ENCODE measurements around the gene WBP11. TPM values are rescaled to one million over a fixed set of nuclear protein-coding genes. Genes with fewer than 3 reads are reported as not detected.

Gene WBP11
- total RNA-seq, 1 donor from 2014 or later: 53.5 TPM

- Mint-ChIP-seq H3K27ac (no peak overlapping the region), H3K9me3 (peaks cover 10% of the 10 kb centered on the region), H3K36me3 (peaks cover 3% of the 10 kb centered on the region), H3K27me3 (ENCODE audit: insufficient read depth, low read depth) (peaks cover 5% of the 10 kb centered on the region), H3K4me3 (no peak overlapping the region), H3K4me1 (no peaks in the 10 kb centered on the region)
- no peaks in the 10 kb centered on the region for H3K36me3 ChIP-seq
- H4K20me1 ChIP-seq (ENCODE audit: low read depth): no peaks in the 10 kb centered on the region
- peak overlapping the region; percentile 46 for H2AFZ ChIP-seq (replicated peaks)
- H3K79me2 ChIP-seq (ENCODE audit: low read depth): no peaks in the 10 kb centered on the region
- peak overlapping the region; percentile 30 for H3K4me2 ChIP-seq
- H3K9ac ChIP-seq: no peak overlapping the region
- no peak for TF ChIP-seq EZH2phosphoT487 (IDR thresholded peaks at IDR 0.05)
- no peak for TF ChIP-seq EZH2 (IDR thresholded peaks at IDR 0.05)
- peak; percentile 66 for TF ChIP-seq CTCF (IDR thresholded peaks at IDR 0.05)
- H3K27ac ChIP-seq: no peak overlapping the region
- H3K9me3 ChIP-seq (ENCODE audit: low read depth): no peaks in the 10 kb centered on the region
- no peak overlapping the region for H3K4me3 ChIP-seq
- H3K27me3 ChIP-seq: no peaks in the 10 kb centered on the region
- peak; percentile 73 for DNase-seq (ENCODE audit: low spot score)
- no peaks in the 10 kb centered on the region for H3K4me1 ChIP-seq
- H3F3A ChIP-seq (ENCODE audit: low read depth): no peaks in the 10 kb centered on the region
These were observed 46.7 kb downstream of the WBP11 start for GRCh38 chr12:14756334-14757143.

GRCh38 chr12:14751986-14752385 is 51.3 kb downstream of the WBP11 start:
- Histone ChIP-seq H3K9me3 (ENCODE audit: low read depth) (no peaks in the 10 kb centered on the region), H3K79me2 (ENCODE audit: low read depth) (no peaks in the 10 kb centered on the region), H2AFZ (replicated peaks) (no peak overlapping the region), H3K4me3 (no peak overlapping the region), H4K20me1 (ENCODE audit: low read depth) (no peaks in the 10 kb centered on the region), H3K4me2 (no peak overlapping the region), H3K4me1 (no peaks in the 10 kb centered on the region), H3K36me3 (no peaks in the 10 kb centered on the region), H3K9ac (no peak overlapping the region), H3F3A (ENCODE audit: low read depth) (no peaks in the 10 kb centered on the region), H3K27ac (no peak overlapping the region), H3K27me3 (no peaks in the 10 kb centered on the region)
- Mint-ChIP-seq H3K4me1 (no peaks in the 10 kb centered on the region), H3K4me3 (no peak overlapping the region), H3K36me3 (no peaks in the 10 kb centered on the region), H3K27ac (no peak overlapping the region), H3K9me3 (no peaks in the 10 kb centered on the region), H3K27me3 (ENCODE audit: insufficient read depth, low read depth) (peaks cover 2% of the 10 kb centered on the region)
- no peak for DNase-seq (ENCODE audit: low spot score)
- no peak for TF ChIP-seq EZH2 (IDR thresholded peaks at IDR 0.05)
- TF ChIP-seq CTCF (IDR thresholded peaks at IDR 0.05): no peak
- TF ChIP-seq EZH2phosphoT487 (IDR thresholded peaks at IDR 0.05): no peak

- H3K4me3 ChIP-seq: no peak overlapping the region
- Mint-ChIP-seq H3K27me3 (ENCODE audit: insufficient read depth, low read depth) (no peaks in the 10 kb centered on the region), H3K4me1 (no peaks in the 10 kb centered on the region), H3K27ac (no peak overlapping the region), H3K9me3 (peaks cover 10% of the 10 kb centered on the region), H3K36me3 (no peaks in the 10 kb centered on the region), H3K4me3 (no peak overlapping the region)
- H3K36me3 ChIP-seq: no peaks in the 10 kb centered on the region
- H3K4me2 ChIP-seq: no peak overlapping the region
- H3F3A ChIP-seq (ENCODE audit: low read depth): no peaks in the 10 kb centered on the region
- no peaks in the 10 kb centered on the region for H3K4me1 ChIP-seq
- no peaks in the 10 kb centered on the region for H3K79me2 ChIP-seq (ENCODE audit: low read depth)
- no peaks in the 10 kb centered on the region for H3K27me3 ChIP-seq
- no peaks in the 10 kb centered on the region for H4K20me1 ChIP-seq (ENCODE audit: low read depth)
- no peaks in the 10 kb centered on the region for H3K9me3 ChIP-seq (ENCODE audit: low read depth)
- H3K27ac ChIP-seq: no peak overlapping the region
- H3K9ac ChIP-seq: no peak overlapping the region
- no peak for DNase-seq (ENCODE audit: low spot score)
- no peak overlapping the region for H2AFZ ChIP-seq (replicated peaks)
- no peak for TF ChIP-seq EZH2phosphoT487 (IDR thresholded peaks at IDR 0.05)
- TF ChIP-seq CTCF (IDR thresholded peaks at IDR 0.05): no peak
- TF ChIP-seq EZH2 (IDR thresholded peaks at IDR 0.05): no peak
These were observed 60.2 kb downstream of the WBP11 start for GRCh38 chr12:14743061-14743460.

Data from neural progenitor cell (in vitro differentiated cells).